KBM-7 (cell line): ENCODE results near the gene APEH.
"Not testable (repeated sequence)": the region's sequence is repeated elsewhere in the genome, so short reads cannot be mapped to it uniquely, and the experiment has no call there.

Experiments used
- DNase-seq: peaks from one replicate; pipeline ENCODE4 v3.0.0-alpha.2; 2015
- in situ Hi-C: fragments of 300-500 bp; cut with MboI; formaldehyde crosslinking; loops from 2 replicates; pipeline ENCODE4 v1.14.3; 2020; ENCODE audit warnings: low sequenced_read_pairs, low pct_unique_long_range_greater_than_20kb, mixed read lengths

Gene APEH

DNA sequence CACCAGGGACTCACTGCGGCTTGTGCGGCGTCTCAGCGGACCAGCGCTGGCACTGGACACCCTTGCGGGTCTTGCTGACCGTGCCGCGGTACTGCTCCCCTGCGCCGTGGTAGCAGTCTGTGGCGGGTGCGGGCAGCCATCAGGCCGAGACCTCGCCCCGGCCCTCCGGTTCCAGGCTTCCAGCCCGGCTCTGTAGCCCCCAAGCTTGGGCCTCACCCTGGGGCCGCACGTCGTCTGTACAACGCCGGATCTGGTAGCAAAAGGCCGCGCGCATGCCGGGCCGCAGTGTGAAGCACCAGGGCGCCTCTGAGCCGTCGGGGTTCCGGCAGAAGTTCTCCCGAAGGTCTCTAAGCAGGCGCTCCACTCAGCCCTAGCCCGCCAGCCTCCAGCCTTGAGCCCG is 11.7 kb downstream of the APEH start:
- in situ Hi-C loops: not testable (repeated sequence)

DNA sequence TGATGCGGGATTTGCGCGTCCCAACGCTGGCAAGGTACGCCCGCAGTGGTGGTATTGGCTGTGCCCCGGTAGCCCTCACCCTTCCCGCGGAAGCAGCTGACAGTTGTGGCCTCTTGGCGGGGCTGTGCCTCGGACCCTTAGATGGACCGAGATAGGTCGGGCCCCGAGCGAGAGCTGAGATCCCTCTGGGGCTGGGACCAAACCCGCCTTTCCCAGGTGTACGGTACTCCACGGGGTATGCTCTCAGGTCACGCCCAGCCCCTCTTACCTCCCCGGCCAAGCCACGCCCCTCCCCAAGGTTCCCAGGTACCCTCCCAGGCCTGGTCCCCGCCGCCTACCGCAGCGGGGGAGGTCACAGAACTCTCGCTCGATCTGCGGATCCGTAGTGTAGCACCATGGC is 12.2 kb downstream of the APEH start:
- DNase-seq, in situ Hi-C loops: not testable (repeated sequence)

More for the DNA sequence above, 11.7 kb downstream of the APEH start:
- DNase-seq: not testable (repeated sequence)

DNA sequence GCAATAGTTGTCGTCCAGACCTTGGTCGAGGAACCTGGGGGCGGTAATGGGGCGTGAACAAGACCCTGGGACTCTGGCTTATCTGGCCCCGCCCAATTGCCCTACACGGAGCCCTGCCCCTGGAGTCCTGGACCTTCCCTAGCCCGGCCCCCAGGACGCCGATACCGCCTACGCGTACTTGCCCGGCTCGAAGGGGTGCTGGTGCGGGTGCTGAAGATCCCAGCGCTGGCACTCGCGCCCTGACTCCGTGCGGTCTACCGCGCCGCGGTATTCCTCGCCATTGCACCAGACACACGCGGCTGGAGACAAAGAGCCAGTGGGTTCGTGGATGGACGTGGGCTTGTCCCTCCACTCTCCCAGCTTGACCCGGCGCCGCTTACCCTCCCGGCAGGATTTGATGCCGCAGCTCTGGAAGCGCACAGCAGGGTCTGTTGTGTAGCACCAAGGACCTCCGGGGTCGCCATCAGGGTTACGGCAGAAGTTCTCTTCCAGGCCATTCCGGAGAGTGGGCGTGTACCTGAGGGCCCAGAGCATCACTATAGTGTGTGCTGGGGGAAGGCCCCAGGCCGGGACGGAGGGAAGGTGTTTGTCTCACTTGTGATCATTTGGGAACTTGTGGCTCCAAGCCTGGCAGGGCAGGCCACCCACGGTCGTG is 12.7 kb downstream of the APEH start:
- in situ Hi-C loops, DNase-seq: not testable (repeated sequence)

- DNase-seq, in situ Hi-C loops: not testable (repeated sequence)
Measured at GRCh38 chr3:49687424-49687795, 13.3 kb downstream of the APEH start.

DNA sequence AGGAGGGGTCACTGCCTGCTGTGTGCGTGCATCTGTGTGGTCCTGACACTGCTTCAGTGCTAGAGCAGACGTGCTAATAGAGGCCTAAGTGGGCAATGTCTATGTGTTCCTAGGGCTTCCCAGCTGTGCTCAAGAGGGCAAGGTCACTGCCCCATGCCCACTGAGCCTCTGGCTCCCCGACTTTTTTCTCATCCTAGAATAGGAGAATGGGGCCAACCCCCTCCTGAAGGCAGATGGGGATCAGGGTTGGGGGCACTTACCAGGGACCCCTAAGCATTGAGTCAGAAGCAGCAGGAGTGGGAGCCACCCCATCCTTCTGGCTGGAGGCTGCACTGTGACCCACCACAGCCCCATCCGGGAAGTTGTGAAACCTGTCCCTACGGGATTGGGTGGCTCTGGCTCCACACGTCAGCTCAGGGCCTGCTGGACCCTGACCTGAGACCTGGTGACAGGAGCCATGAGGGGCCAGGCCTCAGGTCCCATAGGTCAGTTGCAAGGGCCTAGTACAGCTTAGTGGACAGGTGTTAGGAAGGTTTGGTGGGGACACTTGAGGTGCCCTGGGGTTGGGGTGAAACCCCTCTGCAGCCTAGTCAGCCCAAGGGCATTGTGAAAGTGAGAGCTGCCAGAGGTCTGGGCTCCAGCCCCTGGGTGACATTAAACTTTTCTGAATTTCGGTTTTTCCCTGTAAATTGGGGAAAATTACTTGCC is 14.3 kb downstream of the APEH start:
- in situ Hi-C loops, DNase-seq: not testable (repeated sequence)

GRCh38 chr3:49689046-49689907 is 15.1 kb downstream of the APEH start, which contains the start of the genes MST1 and RNF123:
Gene MST1 (minus strand): TSS chr3:49689474. CDS start chr3:49688691, 783 bp downstream.
Gene RNF123 (plus strand): TSS chr3:49689557. CDS start chr3:49691166, 1,609 bp downstream.
- DNase-seq: peak; percentile 92
- in situ Hi-C loops: no loop called here

DNA sequence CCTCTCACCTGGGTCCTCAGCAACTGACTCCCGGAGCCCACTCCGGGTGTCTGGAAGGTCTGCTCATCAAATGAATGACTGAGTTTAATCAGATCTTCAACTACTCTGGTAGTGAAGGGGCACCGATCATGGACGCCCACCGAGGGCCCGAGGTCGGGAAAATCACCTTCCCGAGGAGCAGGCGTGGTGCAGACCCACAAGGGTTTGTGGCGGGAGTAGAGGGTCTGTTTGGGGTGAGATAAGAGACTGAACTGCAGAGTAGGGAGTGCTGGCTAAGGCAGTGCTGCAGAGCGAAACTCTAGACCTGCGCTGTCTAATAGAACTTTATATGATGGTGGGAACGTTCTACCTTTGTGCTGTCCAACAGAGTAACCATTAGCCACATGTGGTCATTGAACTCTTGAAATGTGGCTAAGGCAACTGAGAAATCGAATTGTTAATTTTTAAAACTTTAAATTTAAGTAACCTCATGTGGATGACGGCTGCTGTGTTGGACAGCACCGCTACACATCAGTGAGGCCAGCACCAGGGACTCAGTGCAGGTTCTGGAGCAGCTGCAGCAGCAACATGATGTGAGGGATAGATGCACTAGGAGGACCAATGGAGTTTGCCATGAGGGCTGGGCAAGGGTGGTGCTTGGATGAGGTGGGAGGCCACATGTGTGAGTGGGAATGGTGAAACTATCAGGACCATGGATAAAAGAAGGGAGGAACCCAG is 15.9 kb downstream of the APEH start:
- DNase-seq, in situ Hi-C loops: not testable (repeated sequence)

DNA sequence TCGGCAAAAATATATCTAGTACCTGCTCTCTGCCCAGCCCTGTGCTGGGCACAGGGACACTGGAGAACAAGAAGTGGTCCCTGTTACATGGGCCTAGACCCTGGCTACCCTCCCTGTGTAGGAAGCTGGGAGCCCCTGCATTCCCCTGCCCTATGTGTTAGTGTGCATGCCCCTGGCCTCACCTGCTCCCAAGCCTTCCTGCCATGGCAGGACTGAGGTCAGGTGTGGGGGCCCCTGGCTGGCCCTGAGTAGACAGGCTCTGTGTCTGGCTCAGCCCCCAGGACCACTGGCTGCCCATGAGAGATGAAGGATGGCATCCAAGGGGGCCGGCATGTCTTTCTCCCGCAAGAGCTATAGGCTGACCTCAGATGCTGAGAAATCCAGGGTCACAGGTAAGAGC is 16.7 kb downstream of the APEH start:
- in situ Hi-C loops, DNase-seq: not testable (repeated sequence)

DNA sequence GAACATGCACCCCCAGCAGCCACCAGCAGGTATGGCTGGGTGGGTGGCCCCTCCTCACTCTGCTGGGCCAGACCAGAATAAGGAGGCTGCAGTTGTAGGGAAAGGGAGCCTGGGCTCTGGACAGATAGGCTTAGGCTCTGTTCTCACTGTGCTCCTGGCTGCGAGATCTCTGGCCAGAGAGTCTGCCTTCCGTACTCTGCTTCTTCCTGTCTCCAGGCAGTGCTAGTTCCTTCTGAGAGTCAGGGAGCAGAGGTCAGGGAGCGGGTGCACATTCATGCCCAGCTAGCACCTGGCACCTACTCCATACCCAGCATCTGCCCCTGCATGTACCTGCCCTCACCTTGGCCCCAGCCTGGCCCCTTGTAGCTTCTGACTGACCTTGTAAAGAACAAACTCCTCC is 17.3 kb downstream of the APEH start:
- in situ Hi-C loops, DNase-seq: not testable (repeated sequence)

- DNase-seq, in situ Hi-C loops: not testable (repeated sequence)
Measured at GRCh38 chr3:49694409-49695070, 20.4 kb downstream of the APEH start.

- in situ Hi-C loops, DNase-seq: not testable (repeated sequence)
Measured at GRCh38 chr3:49695350-49696015, 21.3 kb downstream of the APEH start.

- DNase-seq: no peak
- in situ Hi-C loops: no loop called here
Measured at GRCh38 chr3:49699281-49699979, 25.3 kb downstream of the APEH start.

DNA sequence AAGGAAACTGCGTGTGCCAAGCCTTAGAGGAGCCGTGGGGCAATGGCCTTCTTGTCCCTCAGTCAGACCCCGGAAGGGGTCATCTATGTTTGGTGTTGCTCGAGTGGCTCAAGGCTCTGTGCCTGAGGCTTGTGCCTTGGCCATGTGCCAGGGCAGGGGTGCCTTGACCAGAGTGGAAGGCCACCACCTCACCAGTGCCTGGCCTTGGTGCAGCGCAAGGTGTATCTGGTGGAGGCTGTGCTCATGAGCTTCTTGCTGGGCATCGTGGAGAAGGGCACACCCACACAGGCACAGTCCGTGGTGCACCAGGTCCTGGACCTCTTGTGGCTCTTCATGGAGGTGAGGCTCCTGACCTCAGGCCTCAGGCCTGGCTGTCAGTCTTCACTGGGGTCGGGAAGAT is 25.9 kb downstream of the APEH start:
- DNase-seq: no peak
- in situ Hi-C loops: no loop called here

DNA sequence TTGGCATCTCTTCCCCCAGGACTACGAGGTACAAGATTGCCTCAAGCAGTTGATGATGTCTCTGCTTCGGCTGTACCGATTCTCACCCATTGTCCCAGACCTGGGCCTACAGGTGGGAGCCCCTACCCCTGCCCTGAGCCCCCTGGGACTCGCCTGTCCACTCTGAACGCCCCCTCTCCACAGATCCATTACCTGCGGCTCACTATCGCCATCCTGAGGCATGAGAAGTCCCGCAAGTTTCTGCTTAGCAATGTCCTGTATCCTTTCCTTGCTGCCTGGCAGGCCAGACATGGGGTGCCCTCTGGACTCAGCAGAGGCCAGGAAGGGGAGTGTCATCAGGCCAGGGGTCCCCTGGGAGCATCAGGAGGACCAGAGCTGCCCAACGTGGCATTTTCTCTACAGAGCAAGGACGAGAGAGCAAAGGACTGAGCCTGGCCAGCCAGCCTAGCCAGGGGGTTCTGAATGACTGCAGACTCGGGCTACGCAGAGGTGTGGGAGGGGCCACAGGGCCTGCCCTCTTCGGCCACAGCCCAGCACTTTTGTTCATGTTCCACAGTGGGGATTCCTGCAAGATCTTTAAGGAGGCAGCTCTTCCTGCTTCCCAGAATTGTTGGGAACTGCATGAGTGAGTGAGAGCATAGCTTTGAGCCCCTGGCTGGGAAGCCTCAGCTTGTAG is 26.4 kb downstream of the APEH start:
- in situ Hi-C loops: no loop called here
- no peak for DNase-seq

DNA sequence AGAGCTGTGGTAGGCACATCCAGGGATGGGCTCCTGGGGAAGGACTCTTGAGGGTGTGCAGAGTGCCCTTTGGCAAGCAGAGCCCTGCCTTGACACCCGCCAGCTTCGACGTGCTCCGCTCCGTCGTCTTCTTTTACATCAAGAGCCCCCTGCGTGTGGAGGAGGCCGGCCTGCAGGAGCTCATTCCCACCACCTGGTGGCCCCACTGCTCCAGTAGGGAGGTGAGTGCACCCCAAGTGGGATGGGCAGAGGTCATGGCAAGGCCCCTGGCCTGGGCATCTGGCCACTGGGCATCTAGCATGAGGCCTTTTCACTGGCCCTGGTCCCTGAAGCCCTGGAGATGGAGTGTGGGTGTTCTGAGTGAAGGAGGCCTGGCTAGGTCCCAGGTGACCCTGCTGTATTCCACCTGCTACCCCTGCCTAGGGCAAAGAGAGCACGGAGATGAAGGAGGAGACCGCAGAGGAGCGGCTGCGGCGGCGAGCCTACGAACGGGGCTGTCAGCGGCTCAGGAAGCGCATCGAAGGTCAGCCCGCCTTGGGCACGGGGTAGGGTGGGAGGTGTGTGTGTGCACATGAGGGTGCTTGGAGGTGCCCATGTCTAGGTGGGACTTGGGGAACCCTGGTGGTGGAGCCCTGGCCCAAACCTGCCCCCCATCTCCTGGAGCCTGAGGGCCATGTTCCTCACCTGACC is 27.4 kb downstream of the APEH start:
- DNase-seq: no peak
- in situ Hi-C loops: no loop called here

- no peak for DNase-seq
- in situ Hi-C loops: no loop called here
Measured at GRCh38 chr3:49702672-49703071, 28.5 kb downstream of the APEH start.
